GM15510 (cell line): ENCODE measurements around the gene FRMD4A.
A peak's percentile ranks its signal among the peaks of the same experiment; 100 is the strongest.

Experiments used
- POLR2A ChIP-seq: IDR thresholded peaks from 3 replicates; pipeline ENCODE4 v1.6.1; 2011; ENCODE audit warnings: borderline replicate concordance; ENCODE audit not compliant: insufficient read length; ENCODE audit errors: extremely low read depth

The FRMD4A gene

GRCh38 chr10:13707156-13707881, 623.4 kb downstream of the FRMD4A start:
- TF ChIP-seq POLR2A, result peak; percentile 16

- TF ChIP-seq POLR2A, result no peak
Observed at GRCh38 chr10:13706604-13707003, 624.1 kb downstream of the FRMD4A start.

- no peak for TF ChIP-seq POLR2A
Observed at GRCh38 chr10:13706175-13706574, 624.5 kb downstream of the FRMD4A start.

GRCh38 chr10:13705526-13706174, 625.1 kb downstream of the FRMD4A start:
- TF ChIP-seq POLR2A, result no peak

GRCh38 chr10:13704964-13705363, 625.8 kb downstream of the FRMD4A start:
- TF ChIP-seq POLR2A, result no peak

- no peak for TF ChIP-seq POLR2A
Observed at GRCh38 chr10:13703997-13704536, 626.7 kb downstream of the FRMD4A start.

- no peak for TF ChIP-seq POLR2A
Observed at GRCh38 chr10:13703101-13703818, 627.5 kb downstream of the FRMD4A start.

- TF ChIP-seq POLR2A, result no peak
Observed at GRCh38 chr10:13701157-13701919, 629.4 kb downstream of the FRMD4A start.

GRCh38 chr10:13700473-13701144, 630.1 kb downstream of the FRMD4A start:
- TF ChIP-seq POLR2A, result no peak

- TF ChIP-seq POLR2A, result no peak
Observed at GRCh38 chr10:13699216-13699615, 631.5 kb downstream of the FRMD4A start.

GRCh38 chr10:13698217-13698616, 632.5 kb downstream of the FRMD4A start:
- no peak for TF ChIP-seq POLR2A

- no peak for TF ChIP-seq POLR2A
Observed at GRCh38 chr10:13696071-13696470, 634.7 kb downstream of the FRMD4A start.

- TF ChIP-seq POLR2A, result no peak
Observed at GRCh38 chr10:13695588-13695987, 635.1 kb downstream of the FRMD4A start.

- TF ChIP-seq POLR2A, result no peak
Observed at GRCh38 chr10:13693783-13694700, 636.7 kb downstream of the FRMD4A start.

- TF ChIP-seq POLR2A, result no peak
Observed at GRCh38 chr10:13690281-13690825, 640.4 kb downstream of the FRMD4A start.
